ENCODE measurements around the gene IRX2.

DNA sequence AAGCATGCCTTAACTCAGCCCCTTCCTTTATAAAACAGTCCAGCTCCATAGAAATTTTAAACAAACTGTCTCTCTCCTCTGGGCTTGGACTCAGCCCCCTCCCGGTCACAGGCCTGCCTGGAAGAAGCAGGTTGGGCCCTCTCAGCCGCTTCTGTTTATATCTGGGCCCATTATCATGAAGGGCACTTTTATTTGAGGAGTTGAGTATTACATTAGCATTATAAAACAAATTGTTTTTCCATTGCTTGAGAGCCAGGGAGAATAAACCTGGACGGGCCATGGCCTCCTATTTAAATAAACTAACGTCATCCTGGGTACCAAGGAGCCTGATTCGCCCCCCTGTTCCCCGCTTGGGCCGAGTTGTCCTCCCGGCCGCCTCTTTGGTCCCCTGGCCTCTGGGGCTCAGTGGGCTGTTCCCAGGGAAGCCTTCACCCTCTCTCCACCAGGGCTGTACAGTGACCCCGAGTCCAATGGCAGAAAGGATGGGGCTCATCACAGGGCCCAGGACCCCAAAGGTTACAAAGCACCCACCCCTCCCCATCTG is 13.2 kb downstream of the IRX2 start:
- TF ChIP-seq, protein P1, sequence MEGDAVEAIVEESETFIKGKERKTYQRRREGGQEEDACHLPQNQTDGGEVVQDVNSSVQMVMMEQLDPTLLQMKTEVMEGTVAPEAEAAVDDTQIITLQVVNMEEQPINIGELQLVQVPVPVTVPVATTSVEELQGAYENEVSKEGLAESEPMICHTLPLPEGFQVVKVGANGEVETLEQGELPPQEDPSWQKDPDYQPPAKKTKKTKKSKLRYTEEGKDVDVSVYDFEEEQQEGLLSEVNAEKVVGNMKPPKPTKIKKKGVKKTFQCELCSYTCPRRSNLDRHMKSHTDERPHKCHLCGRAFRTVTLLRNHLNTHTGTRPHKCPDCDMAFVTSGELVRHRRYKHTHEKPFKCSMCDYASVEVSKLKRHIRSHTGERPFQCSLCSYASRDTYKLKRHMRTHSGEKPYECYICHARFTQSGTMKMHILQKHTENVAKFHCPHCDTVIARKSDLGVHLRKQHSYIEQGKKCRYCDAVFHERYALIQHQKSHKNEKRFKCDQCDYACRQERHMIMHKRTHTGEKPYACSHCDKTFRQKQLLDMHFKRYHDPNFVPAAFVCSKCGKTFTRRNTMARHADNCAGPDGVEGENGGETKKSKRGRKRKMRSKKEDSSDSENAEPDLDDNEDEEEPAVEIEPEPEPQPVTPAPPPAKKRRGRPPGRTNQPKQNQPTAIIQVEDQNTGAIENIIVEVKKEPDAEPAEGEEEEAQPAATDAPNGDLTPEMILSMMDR (IDR thresholded peaks at IDR 0.05; ENCODE audit: low read length), result no peak
- no peak for TF ChIP-seq EZH2phosphoT487 (IDR thresholded peaks at IDR 0.05; ENCODE audit: low read length)
- no peak for TF ChIP-seq EZH2 (optimal IDR thresholded peaks at IDR 0.05; ENCODE audit: low read depth, low read length)
